ENCODE data around the gene KLHL3. TPM values are rescaled to one million over a fixed set of nuclear protein-coding genes. Genes with fewer than 3 reads are reported as not detected.

Gene KLHL3
- total RNA-seq, 1 experiment from 2014 or later: 0.58 TPM

DNA sequence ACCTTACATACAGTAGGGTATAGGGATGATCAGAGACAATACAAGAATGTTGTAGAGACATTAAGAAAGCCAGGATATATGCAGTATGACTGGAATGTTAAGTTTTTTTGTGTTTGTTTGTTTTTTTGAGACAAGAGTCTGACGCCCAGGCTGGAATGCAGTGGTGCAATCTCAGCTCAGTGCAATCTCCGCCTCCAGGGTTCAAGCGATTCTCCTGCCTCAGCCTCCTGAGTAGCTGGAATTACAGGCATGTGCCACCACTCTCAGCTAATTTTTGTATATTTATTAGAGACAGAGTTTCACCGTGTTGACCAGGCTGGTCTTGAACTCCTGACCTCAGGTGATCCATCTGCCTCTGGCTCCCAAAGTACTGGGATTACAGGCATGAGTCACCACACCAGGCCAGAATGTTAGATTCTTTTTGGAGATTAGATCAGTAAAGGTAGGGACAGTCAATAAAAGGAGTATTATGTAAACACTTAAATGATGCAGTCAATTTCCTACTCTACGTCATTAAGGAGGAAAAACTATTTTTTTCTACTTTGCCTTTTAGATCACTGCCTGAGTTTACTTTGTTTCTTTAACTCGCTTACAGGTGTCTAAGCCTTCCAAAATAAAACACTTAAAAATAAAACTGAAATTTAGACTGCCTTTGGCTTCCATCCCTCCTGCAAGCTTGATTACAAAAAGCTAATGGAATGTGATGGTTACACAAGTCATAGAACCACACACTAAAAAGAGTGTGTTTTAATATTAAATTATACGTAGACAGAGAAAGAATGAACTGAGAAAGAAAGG, 25.0 kb upstream of the KLHL3 start:
- no peak for DNase-seq (ENCODE audit: low spot score)
- no peak for TF ChIP-seq CTCF (conservative IDR thresholded peaks at IDR 0.05; ENCODE audit: low read depth, low read length)
- TF ChIP-seq EZH2 (IDR thresholded peaks at IDR 0.05; ENCODE audit: borderline replicate concordance, low read depth, low read length, poor library complexity, severe bottlenecking): no peak
- no peaks in the 10 kb centered on the region for H3K9me3 ChIP-seq (ENCODE audit: low read depth, low read length, poor library complexity, severe bottlenecking)
- ChIA-PET CTCF (no interaction called here), POLR2A (ENCODE audit: low non-redundant PET) (no interaction called here)
- no TSS peak for BruUV-seq (replicated peaks)
- no peak overlapping the region for H3K4me3 ChIP-seq (ENCODE audit: low read depth, low read length, poor library complexity, severe bottlenecking)
- intact Hi-C loops (cut with micrococcal nuclease; ENCODE audit: unreplicated experiment): no loop called here
- no peaks in the 10 kb centered on the region for H3K4me1 ChIP-seq (ENCODE audit: insufficient read depth, low read length, poor library complexity, severe bottlenecking)
- no peak overlapping the region for H3K27ac ChIP-seq (ENCODE audit: low read depth, low read length, poor library complexity, severe bottlenecking)
- no peaks in the 10 kb centered on the region for H3K36me3 ChIP-seq (ENCODE audit: insufficient read depth, low read length, poor library complexity, severe bottlenecking)
- peaks cover 6% of the 10 kb centered on the region for H3K27me3 ChIP-seq (replicated peaks; ENCODE audit: insufficient read depth, low read depth, low read length, poor library complexity)

GRCh38 chr5:137760294-137760693, 24.4 kb upstream of the KLHL3 start:
- ChIA-PET POLR2A (ENCODE audit: low non-redundant PET) (no interaction called here), CTCF (no interaction called here)
- H3K36me3 ChIP-seq (ENCODE audit: insufficient read depth, low read length, poor library complexity, severe bottlenecking): no peaks in the 10 kb centered on the region

GRCh38 chr5:137758715-137759306, 22.9 kb upstream of the KLHL3 start:
- POLR2A ChIA-PET (ENCODE audit: low non-redundant PET): no interaction called here
- H3K9me3 ChIP-seq (ENCODE audit: low read depth, low read length, poor library complexity, severe bottlenecking): no peaks in the 10 kb centered on the region
- H3K36me3 ChIP-seq (ENCODE audit: insufficient read depth, low read length, poor library complexity, severe bottlenecking): no peaks in the 10 kb centered on the region
- no TSS peak for BruUV-seq (replicated peaks)
- TF ChIP-seq CTCF (conservative IDR thresholded peaks at IDR 0.05; ENCODE audit: low read depth, low read length): no peak
- no peak for TF ChIP-seq EZH2 (IDR thresholded peaks at IDR 0.05; ENCODE audit: borderline replicate concordance, low read depth, low read length, poor library complexity, severe bottlenecking)
- H3K4me3 ChIP-seq (ENCODE audit: low read depth, low read length, poor library complexity, severe bottlenecking): no peak overlapping the region
- no peak overlapping the region for H3K27ac ChIP-seq (ENCODE audit: low read depth, low read length, poor library complexity, severe bottlenecking)
- no peaks in the 10 kb centered on the region for H3K4me1 ChIP-seq (ENCODE audit: insufficient read depth, low read length, poor library complexity, severe bottlenecking)
- DNase-seq (ENCODE audit: low spot score): no peak
- intact Hi-C loops (cut with micrococcal nuclease; ENCODE audit: unreplicated experiment): loop anchor here (10.0 kb wide), 1 partner anchor 276 kb away; the partner anchor contains the start of gene FAM13B
- peaks cover 6% of the 10 kb centered on the region for H3K27me3 ChIP-seq (replicated peaks; ENCODE audit: insufficient read depth, low read depth, low read length, poor library complexity)
- CTCF ChIA-PET: no interaction called here

More at GRCh38 chr5:137760294-137760693, 24.4 kb upstream of the KLHL3 start:
- H3K4me1 ChIP-seq (ENCODE audit: insufficient read depth, low read length, poor library complexity, severe bottlenecking): no peaks in the 10 kb centered on the region
- H3K27me3 ChIP-seq (replicated peaks; ENCODE audit: insufficient read depth, low read depth, low read length, poor library complexity): peaks cover 6% of the 10 kb centered on the region
- no peak overlapping the region for H3K27ac ChIP-seq (ENCODE audit: low read depth, low read length, poor library complexity, severe bottlenecking)
- intact Hi-C loops (cut with micrococcal nuclease; ENCODE audit: unreplicated experiment): no loop called here
- H3K9me3 ChIP-seq (ENCODE audit: low read depth, low read length, poor library complexity, severe bottlenecking): no peaks in the 10 kb centered on the region
- BruUV-seq (replicated peaks): no TSS peak
- no peak overlapping the region for H3K4me3 ChIP-seq (ENCODE audit: low read depth, low read length, poor library complexity, severe bottlenecking)
- TF ChIP-seq CTCF (conservative IDR thresholded peaks at IDR 0.05; ENCODE audit: low read depth, low read length): no peak
- TF ChIP-seq EZH2 (IDR thresholded peaks at IDR 0.05; ENCODE audit: borderline replicate concordance, low read depth, low read length, poor library complexity, severe bottlenecking): no peak
- DNase-seq (ENCODE audit: low spot score): no peak

All from A673 (cell line).